Activated CD4-positive, alpha-beta T cell treated with anti-CD3 and anti-CD28 coated beads, Interleukin-2, amount 50 U/mL, for 1 hour (primary cell): ENCODE results near the gene ZC3H18.

Experiments used
- DNase-seq: peaks from one replicate; pipeline ENCODE4 v3.0.0-alpha.2; 2020

The ZC3H18 gene

DNA sequence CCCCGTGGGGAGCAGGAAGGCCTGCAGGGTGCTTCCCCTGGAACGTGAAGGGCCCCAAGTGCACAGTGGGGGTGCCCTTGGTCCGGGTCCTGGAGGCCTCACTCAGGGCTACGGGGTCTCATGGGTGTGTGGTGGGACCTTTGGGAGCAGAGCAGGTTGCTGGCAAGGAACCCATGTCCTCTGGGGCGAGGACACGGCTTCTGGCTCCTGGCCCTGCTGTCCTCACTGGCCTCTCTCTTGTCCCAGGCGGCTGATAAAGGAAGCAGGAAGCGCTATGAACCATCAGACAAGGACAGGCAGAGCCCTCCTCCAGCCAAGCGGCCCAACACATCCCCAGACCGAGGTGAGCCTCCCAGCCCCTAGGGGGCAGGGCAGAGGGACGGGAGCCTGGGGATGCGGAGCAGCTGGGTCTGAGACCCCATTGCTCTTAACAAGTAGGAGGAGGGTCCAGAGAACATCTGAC is 58.3 kb downstream of the ZC3H18 start:
- DNase-seq: no peak

DNA sequence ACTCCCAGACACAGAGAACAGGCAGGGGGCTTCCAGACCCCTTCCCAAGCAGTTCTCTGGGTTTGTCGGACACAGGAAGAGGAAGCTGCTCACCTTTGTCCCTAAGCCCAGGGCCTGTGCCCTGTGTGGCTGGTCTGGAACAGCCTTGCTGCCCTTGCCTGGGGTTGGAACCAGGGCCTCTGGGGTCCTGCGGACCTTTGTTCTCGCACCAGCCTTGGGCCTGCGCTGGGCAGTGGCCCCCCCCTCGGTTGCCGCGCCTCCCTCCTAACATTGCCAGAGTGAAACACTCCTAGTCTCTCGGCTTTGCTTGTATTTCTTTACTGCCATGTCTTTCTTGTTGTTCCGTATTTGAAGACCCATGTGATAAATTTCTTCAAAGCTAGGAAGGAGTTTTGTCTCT is 59.6 kb downstream of the ZC3H18 start:
- DNase-seq: no peak

DNA sequence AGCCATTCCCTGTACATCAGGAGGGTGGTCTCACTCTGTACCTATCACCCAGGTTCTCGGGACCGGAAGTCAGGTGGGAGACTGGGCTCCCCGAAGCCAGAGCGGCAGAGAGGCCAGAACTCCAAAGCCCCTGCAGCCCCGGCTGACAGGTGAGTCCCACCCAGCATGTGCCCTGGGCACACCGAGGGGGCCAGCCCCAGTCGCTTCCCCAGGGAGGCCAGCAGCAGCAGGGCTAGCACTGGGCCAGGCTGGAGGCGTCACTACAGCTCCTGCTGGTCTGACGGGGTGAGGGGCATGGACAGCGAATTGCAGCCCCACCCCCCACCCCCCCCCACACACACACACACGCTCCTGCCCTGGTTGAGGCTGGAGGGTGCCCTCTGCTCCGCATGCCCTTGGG is 60.2 kb downstream of the ZC3H18 start:
- no peak for DNase-seq

GRCh38 chr16:88630941-88631340 is 60.7 kb downstream of the ZC3H18 start:
- no peak for DNase-seq

DNA sequence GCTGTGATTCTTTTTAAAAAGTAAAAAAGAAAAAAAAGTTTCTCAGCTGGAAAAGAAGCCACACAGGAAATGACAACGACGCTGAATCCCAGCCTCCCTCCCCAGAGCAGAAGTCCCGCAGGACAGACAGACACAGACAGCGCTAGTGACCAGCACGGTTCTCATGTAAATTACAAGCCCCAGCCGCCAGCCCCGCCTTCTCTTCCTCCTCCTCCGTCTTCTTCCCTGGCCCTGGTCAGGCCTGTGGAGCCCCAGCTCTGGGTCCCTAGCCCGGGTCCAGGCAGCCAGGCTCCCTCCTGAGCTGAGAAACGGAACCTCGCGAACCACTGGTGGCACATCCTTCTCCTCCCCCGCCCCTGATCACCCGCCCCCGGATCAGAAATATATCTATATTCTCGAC is 61.2 kb downstream of the ZC3H18 start:
- no peak for DNase-seq

- no peak for DNase-seq
These were observed 61.9 kb downstream of the ZC3H18 start for GRCh38 chr16:88631920-88632586.

DNA sequence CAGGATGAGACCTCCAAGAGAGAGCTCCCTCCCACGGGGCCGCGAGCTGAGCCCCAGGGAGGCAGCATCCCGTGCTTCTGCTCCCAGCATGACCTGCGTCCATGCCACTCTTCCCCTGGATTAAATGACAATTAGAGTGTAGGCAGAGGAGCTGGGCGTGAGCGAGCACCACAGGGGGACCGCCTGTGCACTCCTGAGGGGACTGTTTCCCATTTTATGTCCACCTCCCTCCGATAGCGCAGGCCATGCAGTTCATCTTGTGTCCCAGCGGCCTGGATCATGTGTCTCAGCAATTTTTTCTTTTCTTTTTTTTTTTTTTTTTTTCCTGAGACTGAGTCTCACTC is 62.4 kb downstream of the ZC3H18 start:
- no peak for DNase-seq

- DNase-seq: peak; percentile 41
These were observed 63.5 kb downstream of the ZC3H18 start for GRCh38 chr16:88633684-88634140.

GRCh38 chr16:88634141-88634993 is 64.2 kb downstream of the ZC3H18 start:
- DNase-seq: peak; percentile 39

- DNase-seq: no peak
These were observed 64.9 kb downstream of the ZC3H18 start for GRCh38 chr16:88634994-88635670.

- no peak for DNase-seq
These were observed 65.6 kb downstream of the ZC3H18 start for GRCh38 chr16:88635671-88636319.

DNA sequence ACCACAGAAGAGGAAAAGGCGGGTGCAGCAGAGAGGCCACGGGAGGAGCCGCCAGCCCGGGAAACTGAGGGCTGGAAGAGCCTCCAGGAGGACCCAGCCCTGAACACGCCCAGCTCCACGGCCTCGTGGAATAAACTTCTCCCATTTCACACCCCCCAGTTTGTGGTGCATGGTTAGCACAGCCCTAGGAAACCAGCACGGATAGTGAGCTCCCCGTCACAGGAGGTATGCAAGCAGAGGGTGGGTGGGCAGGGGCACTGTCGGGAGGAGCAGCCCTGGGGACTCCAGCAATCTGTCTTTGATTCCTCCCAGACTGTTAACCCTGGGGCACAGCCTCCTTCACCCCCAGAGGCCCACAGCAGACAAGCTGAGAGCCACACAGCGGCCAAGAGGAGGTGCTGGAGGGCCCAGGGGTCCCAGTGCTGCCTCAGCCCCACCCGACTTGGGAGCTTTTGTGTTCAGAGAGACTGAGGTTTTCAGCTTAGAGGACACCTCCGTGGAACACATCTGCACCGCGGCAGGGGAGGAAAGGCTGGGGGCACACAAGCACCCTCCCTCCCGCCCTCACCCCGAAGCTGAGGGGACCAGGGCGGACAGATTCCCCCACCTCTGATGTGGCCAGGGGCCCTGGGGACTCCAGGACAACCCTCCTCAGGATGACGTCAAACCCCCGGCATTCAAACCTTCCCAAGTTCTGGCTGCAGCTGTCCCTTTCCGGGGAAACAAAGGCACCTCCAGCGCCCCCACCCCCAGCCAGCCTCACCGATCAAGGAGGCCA is 66.5 kb downstream of the ZC3H18 start:
- no peak for DNase-seq

- no peak for DNase-seq
These were observed 68.4 kb downstream of the ZC3H18 start, which contains the start of gene IL17C for GRCh38 chr16:88638323-88639230. Gene IL17C (plus strand): TSS chr16:88638572. CDS start chr16:88638642, 70 bp downstream.

- DNase-seq: no peak
These were observed 69.2 kb downstream of the ZC3H18 start for GRCh38 chr16:88639231-88640038.

DNA sequence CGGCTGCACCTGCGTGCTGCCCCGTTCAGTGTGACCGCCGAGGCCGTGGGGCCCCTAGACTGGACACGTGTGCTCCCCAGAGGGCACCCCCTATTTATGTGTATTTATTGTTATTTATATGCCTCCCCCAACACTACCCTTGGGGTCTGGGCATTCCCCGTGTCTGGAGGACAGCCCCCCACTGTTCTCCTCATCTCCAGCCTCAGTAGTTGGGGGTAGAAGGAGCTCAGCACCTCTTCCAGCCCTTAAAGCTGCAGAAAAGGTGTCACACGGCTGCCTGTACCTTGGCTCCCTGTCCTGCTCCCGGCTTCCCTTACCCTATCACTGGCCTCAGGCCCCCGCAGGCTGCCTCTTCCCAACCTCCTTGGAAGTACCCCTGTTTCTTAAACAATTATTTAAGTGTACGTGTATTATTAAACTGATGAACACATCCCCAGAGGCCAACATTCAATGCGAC is 69.9 kb downstream of the ZC3H18 start:
- DNase-seq: no peak

- DNase-seq: no peak
These were observed 70.5 kb downstream of the ZC3H18 start for GRCh38 chr16:88640498-88641247.

GRCh38 chr16:88642881-88643643 is 72.9 kb downstream of the ZC3H18 start:
- no peak for DNase-seq

DNA sequence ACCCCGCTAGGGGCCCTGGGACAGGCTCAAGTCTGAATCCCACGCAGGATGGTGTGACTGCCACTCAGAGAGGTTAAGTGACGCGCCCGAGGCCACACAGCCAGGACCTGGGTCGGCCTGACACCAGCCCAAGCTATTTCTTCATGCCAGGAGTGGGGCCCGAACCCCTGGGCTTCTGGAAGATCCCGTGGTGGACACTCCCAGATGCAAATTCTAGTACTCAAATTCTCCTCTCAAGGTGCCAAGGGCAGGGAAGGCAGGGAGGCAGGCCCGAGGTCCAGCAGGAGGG is 73.4 kb downstream of the ZC3H18 start:
- DNase-seq: no peak

- no peak for DNase-seq
These were observed 75.3 kb downstream of the ZC3H18 start for GRCh38 chr16:88645455-88645854.
